Astrocyte of the cerebellum (primary cell): ENCODE measurements around the gene AGBL3.
A peak's percentile ranks its signal among the peaks of the same experiment; 100 is the strongest.
"Not testable (repeated sequence)": the region's sequence is repeated elsewhere in the genome, so short reads cannot be mapped to it uniquely, and the experiment has no call there.

Source experiments
- DNase-seq: peaks from one replicate; pipeline ENCODE4 v3.0.0-alpha.2; 2011; ENCODE audit warnings: low read depth
- H3K4me3 ChIP-seq: 2 replicates; pipeline ENCODE4 v1.5.1; 2011; ENCODE audit warnings: mild to moderate bottlenecking, low read depth, low read length, moderate library complexity
- in situ Hi-C: cut with HindIII; loops from 2 replicates; pipeline ENCODE4 v1.10.0; 2017; ENCODE audit warnings: low sequenced_read_pairs
- TF ChIP-seq, protein P1 (sequence below): IDR thresholded peaks from 2 replicates; pipeline ENCODE4 v1.5.1; 2012; ENCODE audit warnings: low read length, low read depth, moderate library complexity, mild to moderate bottlenecking; ENCODE audit errors: missing control alignments

Gene AGBL3

DNA sequence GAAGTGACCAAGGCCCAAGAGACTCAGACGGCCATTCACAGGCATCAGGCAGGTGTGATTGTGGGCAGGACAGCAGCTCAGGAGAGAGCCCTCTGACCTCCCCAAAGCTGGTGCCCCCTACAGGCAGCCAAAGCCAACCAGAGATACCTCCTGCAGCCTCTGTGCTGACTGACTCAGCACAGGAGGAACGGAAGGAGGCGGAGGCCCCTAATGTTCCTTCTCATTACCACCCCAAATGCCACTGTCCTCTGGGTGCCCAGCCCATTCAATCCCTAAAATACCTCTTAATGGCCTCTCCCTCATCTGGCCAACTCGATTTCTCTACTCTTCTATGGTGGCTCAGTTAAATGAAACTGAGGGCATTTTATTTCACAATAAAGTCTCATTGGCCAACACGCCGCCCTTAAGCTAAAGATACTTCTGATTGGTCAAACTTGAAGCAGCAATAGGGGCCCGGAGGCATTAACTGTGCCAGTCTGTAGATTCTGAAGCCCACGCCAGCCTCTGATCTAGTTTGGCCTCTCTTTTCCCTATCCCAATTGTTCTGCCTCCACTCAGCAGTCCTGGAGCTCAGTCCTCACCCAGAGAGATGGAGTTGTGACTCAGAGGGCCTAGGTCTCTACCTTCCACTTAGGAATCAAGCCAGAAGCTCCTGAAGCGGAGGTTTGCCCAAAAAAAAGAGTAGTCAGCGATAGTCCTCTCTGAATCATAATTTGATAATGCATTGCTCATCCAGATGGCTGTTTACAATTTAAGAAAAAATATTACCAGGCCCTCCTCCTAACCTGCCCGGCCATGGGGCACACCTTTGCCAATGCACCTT is 183.0 kb downstream of the AGBL3 start:
- no peak for DNase-seq
- in situ Hi-C loops = no loop called here
- TF ChIP-seq, protein P1, sequence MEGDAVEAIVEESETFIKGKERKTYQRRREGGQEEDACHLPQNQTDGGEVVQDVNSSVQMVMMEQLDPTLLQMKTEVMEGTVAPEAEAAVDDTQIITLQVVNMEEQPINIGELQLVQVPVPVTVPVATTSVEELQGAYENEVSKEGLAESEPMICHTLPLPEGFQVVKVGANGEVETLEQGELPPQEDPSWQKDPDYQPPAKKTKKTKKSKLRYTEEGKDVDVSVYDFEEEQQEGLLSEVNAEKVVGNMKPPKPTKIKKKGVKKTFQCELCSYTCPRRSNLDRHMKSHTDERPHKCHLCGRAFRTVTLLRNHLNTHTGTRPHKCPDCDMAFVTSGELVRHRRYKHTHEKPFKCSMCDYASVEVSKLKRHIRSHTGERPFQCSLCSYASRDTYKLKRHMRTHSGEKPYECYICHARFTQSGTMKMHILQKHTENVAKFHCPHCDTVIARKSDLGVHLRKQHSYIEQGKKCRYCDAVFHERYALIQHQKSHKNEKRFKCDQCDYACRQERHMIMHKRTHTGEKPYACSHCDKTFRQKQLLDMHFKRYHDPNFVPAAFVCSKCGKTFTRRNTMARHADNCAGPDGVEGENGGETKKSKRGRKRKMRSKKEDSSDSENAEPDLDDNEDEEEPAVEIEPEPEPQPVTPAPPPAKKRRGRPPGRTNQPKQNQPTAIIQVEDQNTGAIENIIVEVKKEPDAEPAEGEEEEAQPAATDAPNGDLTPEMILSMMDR = peak; percentile 31
- H3K4me3 ChIP-seq = peak overlapping the region; percentile 76

DNA sequence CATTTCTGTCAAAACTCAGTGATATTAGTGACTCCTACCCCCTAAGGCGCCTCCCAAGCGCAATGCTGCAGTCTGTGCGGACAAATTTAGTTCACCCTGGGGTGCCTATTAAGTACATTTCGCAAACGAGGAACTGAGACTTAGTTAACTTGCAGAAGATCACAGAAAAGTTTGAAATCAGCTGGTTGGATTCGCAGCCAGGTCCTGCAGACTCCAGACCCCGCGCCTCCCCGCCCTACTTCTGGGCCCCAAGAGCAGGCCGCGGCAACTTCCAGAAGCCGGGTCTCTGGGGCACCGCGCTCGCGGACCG is 183.6 kb downstream of the AGBL3 start:
- no peak for DNase-seq
- in situ Hi-C loops = no loop called here
- TF ChIP-seq, protein P1 = no peak
- H3K4me3 ChIP-seq = peak overlapping the region; percentile 76

DNA sequence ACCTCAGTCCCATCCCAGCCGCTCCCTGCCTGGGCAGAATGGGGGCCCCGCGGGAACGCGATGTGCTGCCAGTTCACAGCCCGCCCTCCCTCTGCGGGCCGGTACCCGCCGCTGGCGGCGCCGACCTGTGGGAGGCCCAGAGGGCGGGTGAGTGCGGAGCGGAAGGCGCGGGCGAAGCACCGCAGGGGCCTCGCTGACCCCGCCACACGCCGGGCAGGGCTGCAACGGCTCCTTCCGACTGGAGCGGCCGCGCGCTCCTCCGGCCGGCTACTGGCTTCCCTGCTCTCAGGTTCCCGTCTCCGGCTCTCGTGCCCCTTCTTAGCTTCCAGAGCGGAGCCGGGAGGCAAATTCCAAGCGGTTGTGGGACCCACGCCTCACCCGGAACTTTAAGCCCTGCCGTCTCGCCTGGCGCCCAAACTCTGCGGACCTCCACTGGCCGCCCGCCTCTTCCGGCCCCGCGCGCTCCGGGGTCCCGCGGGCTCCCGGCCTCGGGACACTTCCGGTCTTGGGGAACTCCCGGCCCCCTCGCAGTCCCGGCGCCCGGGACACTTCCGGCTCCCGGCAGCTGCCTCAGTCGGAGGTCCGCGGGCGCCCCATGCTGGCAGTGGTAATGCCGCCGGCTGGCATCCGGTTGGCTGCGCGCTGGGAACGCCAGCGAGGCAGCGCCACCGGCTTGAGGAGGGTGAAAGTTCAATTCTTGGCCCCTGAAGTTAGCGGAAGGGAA is 184.1 kb downstream of the AGBL3 start, which contains the start of gene CYREN:
Gene CYREN, minus strand, starts transcription at position 434 of the 724 bp plus-strand sequence. CDS start 1,785 bp downstream, outside the sequence.
- TF ChIP-seq, protein P1 = peak; percentile 36
- peak; percentile 46 for DNase-seq
- in situ Hi-C loops = no loop called here
- peak within 1 kb of the TSS; percentile 76 for H3K4me3 ChIP-seq

DNA sequence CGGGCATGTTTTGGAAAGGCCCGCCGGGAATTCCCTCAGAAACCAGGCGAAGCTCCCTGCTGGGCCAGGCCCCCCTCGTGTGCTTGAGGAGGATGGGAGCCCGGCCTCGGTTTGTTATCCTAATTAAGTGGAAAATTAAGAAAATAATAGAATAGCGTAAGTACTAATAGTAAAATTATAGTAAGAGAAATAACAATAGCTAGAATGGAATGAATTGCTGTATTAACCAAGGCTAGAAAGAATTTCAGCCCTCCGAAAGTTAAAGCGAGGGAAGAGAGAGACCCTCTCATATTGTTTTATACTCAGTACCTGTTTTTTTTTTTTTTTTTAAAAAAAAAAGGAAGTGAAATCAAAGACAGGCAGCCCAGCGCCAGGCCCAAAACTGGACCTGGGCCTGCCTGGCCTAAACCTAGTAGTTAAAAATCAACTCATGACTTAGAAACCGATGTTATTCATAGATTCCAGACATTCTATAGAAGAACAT is 184.7 kb downstream of the AGBL3 start:
- in situ Hi-C loops, DNase-seq: not testable (repeated sequence)
- H3K4me3 ChIP-seq = peak overlapping the region; percentile 76

DNA sequence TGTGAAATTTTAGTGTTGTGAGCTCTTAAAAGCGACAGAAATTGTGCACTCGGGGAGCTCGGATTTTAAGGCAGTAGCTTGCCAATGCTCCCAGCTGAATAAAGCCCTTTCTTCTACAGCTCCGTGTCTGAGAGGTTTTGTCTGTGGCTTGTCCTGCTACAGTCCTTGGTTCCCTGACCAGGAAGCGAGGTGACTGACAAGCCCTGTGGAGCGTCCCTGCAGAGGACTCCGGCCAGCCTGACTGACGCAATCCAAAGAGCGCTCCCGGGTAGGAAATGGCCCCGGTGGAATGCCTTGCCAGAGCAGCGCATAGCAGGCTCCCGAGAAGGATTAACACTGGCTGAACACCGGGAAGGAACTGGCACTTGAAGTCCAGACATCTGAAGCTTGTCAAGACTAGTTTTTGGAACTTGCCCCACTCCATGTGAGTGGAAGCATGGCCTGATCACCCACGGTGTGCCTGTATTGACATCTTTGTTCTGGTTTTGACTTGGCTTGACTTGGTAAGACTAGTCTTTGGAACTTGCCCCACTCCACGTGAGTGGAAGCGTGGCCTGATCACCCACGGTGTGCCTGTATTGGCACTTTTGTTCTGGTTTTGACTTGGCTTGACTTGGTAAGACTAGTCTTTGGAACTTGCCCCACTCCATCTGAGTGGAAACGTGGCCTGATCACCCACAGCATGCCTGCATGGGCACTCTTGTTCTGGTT is 185.4 kb downstream of the AGBL3 start:
- DNase-seq, in situ Hi-C loops, H3K4me3 ChIP-seq: not testable (repeated sequence)

DNA sequence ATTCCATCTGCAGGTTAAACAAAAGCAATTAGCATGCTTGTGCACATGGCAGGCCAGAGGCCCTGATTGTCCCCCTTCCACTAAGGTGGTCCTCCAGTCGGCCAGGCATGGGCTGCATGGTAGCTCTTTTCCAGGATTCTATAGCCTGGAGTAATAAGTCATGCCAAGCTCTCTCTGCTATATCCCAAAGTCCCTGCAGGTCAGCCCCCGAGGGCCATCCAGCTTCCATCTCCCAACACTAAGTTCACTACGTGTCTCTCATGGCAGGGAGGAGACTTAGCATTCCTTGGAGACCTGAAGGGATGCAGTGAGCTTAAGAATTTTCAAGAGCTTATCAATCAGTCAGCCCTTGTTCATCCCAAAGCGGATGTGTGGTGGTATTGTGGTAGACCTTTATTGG is 187.6 kb downstream of the AGBL3 start:
- H3K4me3 ChIP-seq, in situ Hi-C loops: not testable (repeated sequence)

DNA sequence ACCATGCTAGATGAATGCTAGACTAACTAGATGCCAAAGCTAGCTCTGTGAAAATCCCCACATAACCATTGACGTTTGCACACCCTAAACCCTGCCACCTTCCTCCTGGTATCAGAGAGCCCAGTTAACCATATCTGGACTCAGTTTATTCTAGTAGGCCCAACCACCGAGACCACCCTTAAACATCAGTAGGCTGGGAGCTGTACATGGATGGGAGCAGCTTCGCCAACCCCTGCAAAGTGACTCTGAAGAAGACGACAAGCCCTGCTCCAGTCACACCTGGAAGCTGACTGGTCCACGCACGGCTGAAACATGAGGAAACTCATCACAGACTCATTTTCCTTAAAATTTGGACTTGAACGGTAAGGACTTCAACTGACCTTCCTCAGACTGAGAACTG is 188.6 kb downstream of the AGBL3 start:
- TF ChIP-seq, protein P1 = no peak
- no peak for DNase-seq
- H3K4me3 ChIP-seq = no peak overlapping the region
- in situ Hi-C loops = no loop called here

More for the DNA sequence above, 187.6 kb downstream of the AGBL3 start:
- not testable (repeated sequence) for DNase-seq
